BE2C (cell line): ENCODE results near the gene PCGF6.
"Not testable (repeated sequence)": the region's sequence is repeated elsewhere in the genome, so short reads cannot be mapped to it uniquely, and the experiment has no call there.

ENCODE experiments used
- DNase-seq: peaks from one replicate; pipeline ENCODE4 v3.0.0-alpha.2; 2020
- H3K27me3 ChIP-seq: fragments of 250-450 bp; sonication (Bioruptor Pico); 2 replicates; pipeline ENCODE4 v1.5.1; 2020; ENCODE audit warnings: mild to moderate bottlenecking
- H3K36me3 ChIP-seq: fragments of 250-450 bp; sonication (Bioruptor Pico); 2 replicates; pipeline ENCODE4 v1.5.1; 2020; ENCODE audit warnings: mild to moderate bottlenecking
- H3K4me1 ChIP-seq: fragments of 250-450 bp; sonication (Bioruptor Pico); 2 replicates; pipeline ENCODE4 v1.5.1; 2020
- H3K4me3 ChIP-seq: 2 replicates; pipeline ENCODE4 v1.5.1; 2011; ENCODE audit warnings: low read depth, low read length
- H3K9me3 ChIP-seq: fragments of 250-450 bp; sonication (Bioruptor Pico); 2 replicates; pipeline ENCODE4 v1.5.1; 2020
- CTCF ChIP-seq: IDR thresholded peaks from 2 replicates; pipeline ENCODE4 v1.5.1; 2012; ENCODE audit warnings: mild to moderate bottlenecking, low read depth, low read length

The PCGF6 gene

GRCh38 chr10:103276251-103276895 is 74.6 kb downstream of the PCGF6 start:
- H3K9me3 ChIP-seq = no peaks in the 10 kb centered on the region
- H3K4me1 ChIP-seq = peaks cover 7% of the 10 kb centered on the region
- no peak for DNase-seq
- no peaks in the 10 kb centered on the region for H3K27me3 ChIP-seq
- H3K36me3 ChIP-seq = peaks cover 8% of the 10 kb centered on the region
- peak overlapping the region; percentile 74 for H3K4me3 ChIP-seq
- TF ChIP-seq CTCF = no peak

DNA sequence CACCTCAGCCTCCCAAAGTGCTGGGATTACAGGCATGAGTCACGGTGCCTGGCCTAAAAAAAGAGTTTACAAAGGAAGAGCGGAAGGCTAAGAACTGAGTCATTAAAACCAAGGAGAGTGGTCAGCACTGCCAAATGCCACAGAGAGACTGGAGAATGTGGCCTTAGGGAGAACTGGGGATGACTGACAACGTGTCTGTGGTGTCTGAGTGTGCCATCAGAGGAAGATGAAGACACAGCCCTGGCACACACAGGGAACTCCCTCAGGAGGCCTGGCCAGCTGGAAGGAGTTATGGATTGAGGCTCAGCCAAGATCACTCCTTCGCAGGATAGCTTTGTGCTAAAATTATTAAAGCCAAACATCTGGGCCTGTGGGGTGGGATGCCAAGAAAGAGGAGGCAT is 77.9 kb downstream of the PCGF6 start:
- H3K9me3 ChIP-seq = no peaks in the 10 kb centered on the region
- TF ChIP-seq CTCF = no peak
- DNase-seq = no peak

DNA sequence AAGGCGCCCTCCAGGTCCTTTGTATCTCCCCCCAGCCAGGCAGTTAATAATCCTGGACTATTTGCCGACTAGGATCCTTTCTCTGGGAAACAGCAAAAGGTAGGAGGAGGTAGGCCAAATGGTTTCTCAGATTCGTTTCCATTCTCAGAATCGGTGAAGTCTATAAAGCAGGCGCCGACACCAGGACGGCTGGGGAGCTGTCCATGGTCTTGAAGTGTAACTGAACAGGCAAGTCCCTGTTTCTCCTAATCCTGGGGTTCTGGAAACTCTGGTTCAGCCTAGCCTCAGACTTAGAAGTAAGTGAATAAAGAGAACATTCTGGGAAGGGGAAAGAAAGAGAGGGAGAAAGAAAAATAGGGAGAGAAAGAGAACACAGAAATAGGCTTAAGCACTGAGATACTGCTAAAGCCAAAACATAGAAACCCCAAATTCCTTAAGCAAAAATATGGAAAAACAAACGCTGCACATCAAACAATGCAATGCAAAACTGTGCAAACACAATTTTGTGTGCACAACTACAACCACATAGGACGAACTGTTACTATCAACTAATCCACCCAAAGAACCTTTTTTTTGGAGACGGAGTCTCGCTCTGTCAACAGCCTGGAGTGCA is 85.1 kb downstream of the PCGF6 start:
- DNase-seq = no peak
- no peaks in the 10 kb centered on the region for H3K4me1 ChIP-seq
- H3K27me3 ChIP-seq = no peaks in the 10 kb centered on the region
- no peak overlapping the region for H3K4me3 ChIP-seq
- no peak for TF ChIP-seq CTCF
- no peaks in the 10 kb centered on the region for H3K36me3 ChIP-seq
- no peaks in the 10 kb centered on the region for H3K9me3 ChIP-seq

More for the DNA sequence above, 77.9 kb downstream of the PCGF6 start:
- Histone ChIP-seq H3K4me3 (no peak overlapping the region), H3K27me3 (no peaks in the 10 kb centered on the region), H3K36me3 (no peaks in the 10 kb centered on the region), H3K4me1 (no peaks in the 10 kb centered on the region)

GRCh38 chr10:103262229-103262628 is 88.7 kb downstream of the PCGF6 start:
- Histone ChIP-seq H3K4me3 (no peak overlapping the region), H3K9me3 (no peaks in the 10 kb centered on the region), H3K4me1 (no peaks in the 10 kb centered on the region), H3K27me3 (no peaks in the 10 kb centered on the region), H3K36me3 (no peaks in the 10 kb centered on the region)
- TF ChIP-seq CTCF = no peak
- no peak for DNase-seq

DNA sequence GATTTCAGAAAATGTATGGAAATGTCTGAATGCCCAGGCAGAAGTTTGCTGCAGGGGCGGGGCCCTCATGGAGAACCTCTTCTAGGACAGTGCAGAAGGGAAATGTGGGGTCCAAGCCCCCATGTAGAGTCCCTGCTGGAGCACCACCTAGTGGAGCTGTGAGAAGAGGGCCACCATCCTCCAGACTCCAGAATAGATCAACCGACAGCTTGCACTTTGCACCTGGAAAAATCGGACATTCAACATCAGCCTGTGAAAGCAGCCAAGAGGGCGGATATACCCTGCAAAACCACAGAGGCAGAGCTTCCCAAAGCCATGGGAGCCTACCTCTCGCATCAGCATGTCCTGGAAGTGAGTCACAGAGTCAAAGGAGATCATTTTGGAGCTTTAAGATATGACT is 91.0 kb downstream of the PCGF6 start:
- Histone ChIP-seq H3K4me1 (no peaks in the 10 kb centered on the region), H3K9me3 (no peaks in the 10 kb centered on the region), H3K27me3 (no peaks in the 10 kb centered on the region), H3K4me3 (no peak overlapping the region), H3K36me3 (no peaks in the 10 kb centered on the region)
- DNase-seq = no peak
- TF ChIP-seq CTCF = no peak

DNA sequence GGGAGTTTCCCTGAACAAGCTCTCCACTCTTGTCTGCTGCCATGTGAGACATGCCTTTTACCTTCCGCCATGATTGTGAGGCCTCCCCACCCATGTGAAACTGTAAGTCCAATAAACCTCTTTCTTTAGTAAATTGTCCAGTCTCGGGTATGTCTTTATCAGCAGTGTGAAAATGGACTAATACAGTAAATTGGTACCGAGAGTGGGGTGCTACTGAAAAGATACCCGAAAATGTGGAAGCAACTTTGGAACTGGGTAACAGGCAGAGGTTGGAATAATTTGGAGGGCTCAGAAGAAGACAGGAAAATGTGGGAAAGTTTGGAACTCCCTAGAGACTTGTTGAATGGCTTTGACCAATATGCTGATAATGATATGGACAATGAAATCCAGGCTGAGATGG is 92.0 kb downstream of the PCGF6 start:
- not testable (repeated sequence) for H3K36me3 ChIP-seq, DNase-seq, H3K27me3 ChIP-seq, H3K4me3 ChIP-seq, H3K4me1 ChIP-seq, H3K9me3 ChIP-seq
